ENCODE results near the gene WRAP53.

GRCh38 chr17:7688808-7689316, 585 bp downstream of the WRAP53 start:
- TF ChIP-seq ZNF8 (CRISPR knock-in tag; IDR thresholded peaks at IDR 0.05) (no peak), CREB5 (CRISPR knock-in tag; IDR thresholded peaks at IDR 0.05; ENCODE audit: low read depth) (no peak), TOX (CRISPR knock-in tag; IDR thresholded peaks at IDR 0.05; ENCODE audit: borderline replicate concordance) (no peak), ESRRG (CRISPR knock-in tag; IDR thresholded peaks at IDR 0.05) (no peak), BACH2 (CRISPR knock-in tag; IDR thresholded peaks at IDR 0.05; ENCODE audit: borderline replicate concordance) (no peak), PPARA (CRISPR knock-in tag; IDR thresholded peaks at IDR 0.05; ENCODE audit: borderline replicate concordance) (no peak), PATZ1 (CRISPR knock-in tag; IDR thresholded peaks at IDR 0.05; ENCODE audit: borderline replicate concordance) (no peak), GLIS3 (CRISPR knock-in tag; IDR thresholded peaks at IDR 0.05) (no peak)
